PC-3 (cell line): ENCODE results near the gene BARHL2. TPM values are rescaled to one million over a fixed set of nuclear protein-coding genes. Genes with fewer than 3 reads are reported as not detected.

Experiments used
- ATAC-seq: fragments of 200-7000 bp; cut with Tn5 transposase; 2 replicates; pipeline ENCODE4 v1.9.1; 2020; ENCODE audit warnings: mild to moderate bottlenecking, moderate library complexity
- BruUV-seq: library from RNA; stranded (reverse); fragments of 400-500 nt; replicated peaks from 2 replicates; lab custom pipeline; 2021; lab: Mats Ljungman, UMichigan
- CTCF ChIA-PET: fragments of 300-600 bp; sonication (Branson Sonifier 250); formaldehyde crosslinking; loops from one replicate; lab custom pipeline; 2022; ENCODE audit warnings: antibody characterized with exemption; lab: Charles Lee
- POLR2A ChIA-PET: fragments of 300-600 bp; sonication (Branson Sonifier 250); formaldehyde crosslinking; loops from one replicate; lab custom pipeline; 2022; ENCODE audit warnings: antibody characterized with exemption; ENCODE audit not compliant: unreplicated experiment; lab: Charles Lee
- DNase-seq: peaks from one replicate; pipeline ENCODE4 v3.0.0-alpha.2; 2015
- H2AFZ ChIP-seq: fragments of 300-600 bp; sonication (generic); 2 replicates; pipeline ENCODE4 v1.6.0; 2016; ENCODE audit warnings: antibody characterized with exemption, low read length
- H3F3A ChIP-seq: fragments of 300-600 bp; sonication (generic); one replicate; pipeline ENCODE4 v1.6.0; 2017; ENCODE audit warnings: antibody characterized with exemption, low read length, control low read depth, mild to moderate bottlenecking; ENCODE audit not compliant: unreplicated experiment
- H3K27ac ChIP-seq: fragments of 300-600 bp; sonication (generic); 2 replicates; pipeline ENCODE4 v1.5.1; 2016; ENCODE audit warnings: mild to moderate bottlenecking, low read length
- H3K27me3 ChIP-seq: fragments of 300-600 bp; sonication (generic); 2 replicates; pipeline ENCODE4 v1.6.1; 2016; ENCODE audit warnings: low read length, mixed read lengths
- H3K36me3 ChIP-seq: fragments of 300-600 bp; sonication (generic); 2 replicates; pipeline ENCODE4 v1.6.1; 2016; ENCODE audit warnings: low read depth, mixed run types, low read length, mixed read lengths
- H3K4me1 ChIP-seq: fragments of 300-600 bp; sonication (generic); 2 replicates; pipeline ENCODE4 v1.5.1; 2016; ENCODE audit warnings: low read length; ENCODE audit not compliant: insufficient read depth
- H3K4me2 ChIP-seq: fragments of 300-600 bp; sonication (generic); 2 replicates; pipeline ENCODE4 v1.6.0; 2016; ENCODE audit warnings: low read length
- H3K4me3 ChIP-seq: fragments of 300-600 bp; sonication (generic); 2 replicates; pipeline ENCODE4 v1.5.1; 2016; ENCODE audit warnings: mild to moderate bottlenecking, low read length, mixed read lengths
- H3K79me2 ChIP-seq: fragments of 300-600 bp; sonication (generic); 2 replicates; pipeline ENCODE4 v1.6.1; 2017; ENCODE audit warnings: low read length, mixed read lengths
- H3K9ac ChIP-seq: fragments of 300-600 bp; sonication (generic); 2 replicates; pipeline ENCODE4 v1.6.0; 2016; ENCODE audit warnings: mild to moderate bottlenecking, low read length
- H3K9me2 ChIP-seq: fragments of 300-600 bp; sonication (generic); replicated peaks from 2 replicates; pipeline ENCODE4 v1.6.1; 2016; ENCODE audit warnings: mixed run types, low read length, mixed read lengths
- H3K9me3 ChIP-seq: fragments of 300-600 bp; sonication (generic); 2 replicates; pipeline ENCODE4 v1.6.1; 2016; ENCODE audit warnings: low read length, mixed read lengths
- H4K20me1 ChIP-seq: fragments of 300-600 bp; sonication (generic); 2 replicates; pipeline ENCODE4 v1.6.1; 2016; ENCODE audit warnings: low read length, mixed read lengths
- CTCF ChIP-seq: fragments of 300-600 bp; sonication (generic); conservative IDR thresholded peaks from 2 replicates; pipeline ENCODE4 v1.5.1; 2017; ENCODE audit warnings: antibody characterized with exemption, low read depth, mild to moderate bottlenecking, low read length
- EZH2 ChIP-seq: fragments of 300-600 bp; sonication (generic); IDR thresholded peaks from one replicate; pipeline ENCODE4 v1.6.1; 2017; ENCODE audit warnings: antibody characterized with exemption, mild to moderate bottlenecking, low read length; ENCODE audit not compliant: unreplicated experiment
- EZH2phosphoT487 ChIP-seq: fragments of 300-600 bp; sonication (generic); IDR thresholded peaks from 2 replicates; pipeline ENCODE4 v1.6.1; 2018; ENCODE audit warnings: mild to moderate bottlenecking, antibody characterized with exemption, low read length, borderline replicate concordance
- intact Hi-C: fragments of 100-400 bp; cut with micrococcal nuclease; formaldehyde crosslinking; loops from 2 replicates; pipeline ENCODE4 v1.9.0; 2023
- total RNA-seq: library from RNA; depleted of rRNA; stranded (reverse); fragments of >200 nt; gene quantifications from 2 replicates; pipeline ENCODE4 v1.2.3, GENCODE V29; 2014

BARHL2 gene
- total RNA-seq, 1 experiment from 2014 or later, result not detected

DNA sequence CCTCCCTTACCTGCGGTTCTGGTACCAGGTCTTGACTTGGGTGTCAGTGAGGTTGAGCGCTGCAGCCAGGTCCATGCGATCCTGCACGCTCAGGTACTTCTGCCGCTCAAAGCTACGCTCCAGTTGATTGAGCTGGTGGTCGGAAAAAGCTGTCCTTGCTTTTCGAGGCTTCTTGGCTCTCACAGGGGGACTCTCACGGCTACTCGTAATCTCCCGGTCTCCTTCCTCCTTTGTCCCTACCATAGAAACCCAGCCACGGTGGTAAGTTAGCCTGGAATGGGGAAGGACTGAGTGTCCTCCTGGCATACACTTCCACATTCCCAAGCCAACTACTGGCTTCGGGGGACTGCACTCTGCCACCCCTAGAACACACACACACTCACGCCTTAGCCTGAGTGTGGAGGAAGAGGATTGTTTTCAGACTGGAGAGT is 2.6 kb downstream of the BARHL2 start:
- no TSS peak for BruUV-seq
- H3K9me3 ChIP-seq, result no peaks in the 10 kb centered on the region
- no peaks in the 10 kb centered on the region for H3K9me2 ChIP-seq
- DNase-seq (no peak), ATAC-seq (no peak)
- H2AFZ ChIP-seq, result no peak overlapping the region
- no peak overlapping the region for H3K4me2 ChIP-seq
- H3K79me2 ChIP-seq, result no peaks in the 10 kb centered on the region
- CTCF ChIA-PET, result no interaction called here
- POLR2A ChIA-PET, result no interaction called here
- intact Hi-C loops, result no loop called here
- TF ChIP-seq CTCF (no peak), EZH2 (no peak), EZH2phosphoT487 (no peak)
- H3K27ac ChIP-seq, result no peak overlapping the region
- no peaks in the 10 kb centered on the region for H3K36me3 ChIP-seq
- H3K4me1 ChIP-seq, result no peaks in the 10 kb centered on the region
- H3K4me3 ChIP-seq, result no peak overlapping the region
- H4K20me1 ChIP-seq, result no peaks in the 10 kb centered on the region
- H3F3A ChIP-seq, result no peaks in the 10 kb centered on the region
- no peak overlapping the region for H3K9ac ChIP-seq
- peaks cover 74% of the 10 kb centered on the region for H3K27me3 ChIP-seq

- no TSS peak for BruUV-seq
- ATAC-seq, result no peak
- CTCF ChIA-PET, result no interaction called here
Measured at GRCh38 chr1:90713741-90714509, 3.2 kb downstream of the BARHL2 start.

More at GRCh38 chr1:90713741-90714509, 3.2 kb downstream of the BARHL2 start:
- Histone ChIP-seq H3K27me3 (peaks cover 78% of the 10 kb centered on the region), H3K9me2 (no peaks in the 10 kb centered on the region), H3K9me3 (no peaks in the 10 kb centered on the region), H2AFZ (no peak overlapping the region), H3K4me3 (no peak overlapping the region), H3K9ac (no peak overlapping the region), H3K4me1 (no peaks in the 10 kb centered on the region), H3K27ac (no peak overlapping the region), H4K20me1 (no peaks in the 10 kb centered on the region), H3K36me3 (no peaks in the 10 kb centered on the region), H3F3A (no peaks in the 10 kb centered on the region), H3K79me2 (no peaks in the 10 kb centered on the region), H3K4me2 (no peak overlapping the region)
- DNase-seq, result no peak
- TF ChIP-seq CTCF, result no peak
- POLR2A ChIA-PET, result no interaction called here
- intact Hi-C loops, result no loop called here
